HUES48 (cell line): Measurements from ENCODE around the gene JAML.

Source experiments
- H3K27ac ChIP-seq: one replicate; pipeline ENCODE4 v1.7.0; 2013; ENCODE audit warnings: low read depth, low read length, inconsistent platforms
- H3K27me3 ChIP-seq: 2 replicates; pipeline ENCODE4 v1.6.1; 2013; ENCODE audit warnings: mild to moderate bottlenecking, low read length; ENCODE audit not compliant: control insufficient read depth, insufficient read depth
- H3K36me3 ChIP-seq: 2 replicates; pipeline ENCODE4 v1.6.1; 2013; ENCODE audit warnings: low read length; ENCODE audit not compliant: control insufficient read depth, insufficient read depth
- H3K4me1 ChIP-seq: 2 replicates; pipeline ENCODE4 v1.6.1; 2013; ENCODE audit warnings: mild to moderate bottlenecking, low read length; ENCODE audit not compliant: control insufficient read depth, insufficient read depth
- H3K4me3 ChIP-seq: 2 replicates; pipeline ENCODE4 v1.5.1; 2013; ENCODE audit warnings: mild to moderate bottlenecking, low read depth, low read length
- H3K9ac ChIP-seq: 2 replicates; pipeline ENCODE4 v1.6.1; 2013; ENCODE audit warnings: mild to moderate bottlenecking, low read depth, low read length, moderate library complexity
- H3K9me3 ChIP-seq: 2 replicates; pipeline ENCODE4 v1.6.1; 2013; ENCODE audit warnings: low read length; ENCODE audit not compliant: control insufficient read depth, insufficient read depth

Gene JAML

GRCh38 chr11:118152020-118152551 lies 72.7 kb downstream of the JAML start:
- no peak overlapping the region for H3K9ac ChIP-seq
- H3K4me3 ChIP-seq, result peak overlapping the region; percentile 79

GRCh38 chr11:118151431-118151830 lies 73.4 kb downstream of the JAML start:
- Histone ChIP-seq H3K9me3 (no peaks in the 10 kb centered on the region), H3K9ac (no peak overlapping the region), H3K36me3 (no peaks in the 10 kb centered on the region), H3K4me1 (peaks cover 52% of the 10 kb centered on the region), H3K4me3 (peak overlapping the region; percentile 79; the same call in 1 of the 2 replicates), H3K27me3 (peaks cover 99% of the 10 kb centered on the region), H3K27ac (no peak overlapping the region)

More at GRCh38 chr11:118152020-118152551, 72.7 kb downstream of the JAML start:
- Histone ChIP-seq H3K36me3 (no peaks in the 10 kb centered on the region), H3K27ac (no peak overlapping the region), H3K27me3 (peaks cover 99% of the 10 kb centered on the region), H3K9me3 (no peaks in the 10 kb centered on the region), H3K4me1 (peaks cover 54% of the 10 kb centered on the region)

DNA sequence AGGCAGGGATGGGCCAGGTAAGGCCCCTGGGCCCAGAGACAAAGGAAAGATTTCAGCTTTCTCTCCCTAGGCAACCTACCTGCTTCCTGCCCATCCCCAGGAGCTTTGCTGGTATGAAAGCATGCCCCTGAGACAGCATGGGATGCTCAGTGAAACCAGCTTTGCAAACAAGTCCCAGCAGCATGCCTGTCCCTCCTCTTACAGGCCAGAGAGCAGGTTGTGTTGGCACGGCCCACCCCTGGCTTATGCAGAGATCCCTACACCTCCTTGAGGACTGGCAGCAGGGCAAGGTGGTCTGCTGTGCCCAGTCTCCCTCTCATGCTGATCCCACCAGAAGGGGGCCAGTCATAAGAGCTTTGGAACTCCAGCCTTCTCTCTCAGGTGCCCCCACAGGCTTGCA lies 75.3 kb downstream of the JAML start:
- H3K36me3 ChIP-seq, result no peaks in the 10 kb centered on the region
- H3K9ac ChIP-seq, result no peak overlapping the region
- no peak overlapping the region for H3K27ac ChIP-seq
- no peak overlapping the region for H3K4me3 ChIP-seq
- peaks cover 36% of the 10 kb centered on the region for H3K4me1 ChIP-seq
- H3K27me3 ChIP-seq, result peaks cover 90% of the 10 kb centered on the region
- no peaks in the 10 kb centered on the region for H3K9me3 ChIP-seq

- no peaks in the 10 kb centered on the region for H3K9me3 ChIP-seq
- peaks cover 90% of the 10 kb centered on the region for H3K27me3 ChIP-seq
- H3K36me3 ChIP-seq, result no peaks in the 10 kb centered on the region
- no peak overlapping the region for H3K9ac ChIP-seq
- H3K27ac ChIP-seq, result no peak overlapping the region
- peaks cover 31% of the 10 kb centered on the region for H3K4me1 ChIP-seq
- H3K4me3 ChIP-seq, result no peak overlapping the region
These were observed 76.0 kb downstream of the JAML start for GRCh38 chr11:118148856-118149255.

- H3K36me3 ChIP-seq, result no peaks in the 10 kb centered on the region
- H3K4me1 ChIP-seq, result peaks cover 27% of the 10 kb centered on the region
- no peak overlapping the region for H3K9ac ChIP-seq
- H3K9me3 ChIP-seq, result no peaks in the 10 kb centered on the region
- no peak overlapping the region for H3K4me3 ChIP-seq
- H3K27me3 ChIP-seq, result peaks cover 90% of the 10 kb centered on the region
- no peak overlapping the region for H3K27ac ChIP-seq
These were observed 76.6 kb downstream of the JAML start for GRCh38 chr11:118148240-118148639.

DNA sequence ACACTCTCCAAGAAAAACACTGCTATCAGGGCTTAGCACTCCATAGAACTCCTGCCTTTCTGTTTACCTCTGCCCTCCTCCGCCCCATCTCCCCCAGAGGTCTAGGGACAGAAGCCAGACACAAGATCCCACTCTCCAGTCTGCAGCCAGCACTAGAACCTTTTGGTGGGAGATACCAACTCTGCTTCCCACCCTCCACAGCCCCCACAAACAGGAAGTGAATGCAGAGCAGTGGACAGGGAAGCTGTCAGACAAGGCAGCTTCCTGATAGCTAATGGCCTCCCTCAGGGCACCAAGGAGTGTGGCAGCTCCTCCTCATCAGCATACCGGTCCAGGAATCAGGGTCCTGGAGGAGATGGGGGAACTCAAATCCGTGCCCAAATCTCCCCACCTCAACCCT lies 77.3 kb downstream of the JAML start:
- Histone ChIP-seq H3K36me3 (no peaks in the 10 kb centered on the region), H3K4me3 (no peak overlapping the region), H3K9ac (no peak overlapping the region), H3K9me3 (no peaks in the 10 kb centered on the region), H3K4me1 (peaks cover 27% of the 10 kb centered on the region), H3K27me3 (peaks cover 91% of the 10 kb centered on the region), H3K27ac (no peak overlapping the region)

DNA sequence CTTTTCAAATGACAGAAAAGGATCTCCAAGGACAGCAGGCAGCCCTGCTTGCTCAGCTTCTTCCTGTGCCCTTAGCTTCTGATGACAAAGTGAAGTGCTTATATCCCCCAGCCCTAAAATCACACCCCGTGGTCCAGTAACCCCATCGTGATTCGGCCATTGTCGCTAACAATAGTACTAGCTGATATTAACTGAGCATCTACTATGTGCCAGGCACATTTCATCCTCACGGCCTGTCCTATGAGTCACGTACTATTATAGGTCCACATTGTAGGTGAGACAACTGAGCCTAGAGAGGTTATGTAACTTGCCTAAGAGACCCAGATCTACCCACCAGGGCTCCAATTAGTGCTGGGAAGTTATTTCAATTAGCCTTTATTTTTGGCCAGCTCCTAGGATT lies 78.3 kb downstream of the JAML start:
- no peak overlapping the region for H3K9ac ChIP-seq
- H3K4me1 ChIP-seq, result peaks cover 23% of the 10 kb centered on the region
- no peaks in the 10 kb centered on the region for H3K36me3 ChIP-seq
- H3K9me3 ChIP-seq, result no peaks in the 10 kb centered on the region
- peak overlapping the region; percentile 77; the same call in 1 of the 2 replicates for H3K4me3 ChIP-seq
- H3K27me3 ChIP-seq, result peaks cover 85% of the 10 kb centered on the region
- no peak overlapping the region for H3K27ac ChIP-seq

DNA sequence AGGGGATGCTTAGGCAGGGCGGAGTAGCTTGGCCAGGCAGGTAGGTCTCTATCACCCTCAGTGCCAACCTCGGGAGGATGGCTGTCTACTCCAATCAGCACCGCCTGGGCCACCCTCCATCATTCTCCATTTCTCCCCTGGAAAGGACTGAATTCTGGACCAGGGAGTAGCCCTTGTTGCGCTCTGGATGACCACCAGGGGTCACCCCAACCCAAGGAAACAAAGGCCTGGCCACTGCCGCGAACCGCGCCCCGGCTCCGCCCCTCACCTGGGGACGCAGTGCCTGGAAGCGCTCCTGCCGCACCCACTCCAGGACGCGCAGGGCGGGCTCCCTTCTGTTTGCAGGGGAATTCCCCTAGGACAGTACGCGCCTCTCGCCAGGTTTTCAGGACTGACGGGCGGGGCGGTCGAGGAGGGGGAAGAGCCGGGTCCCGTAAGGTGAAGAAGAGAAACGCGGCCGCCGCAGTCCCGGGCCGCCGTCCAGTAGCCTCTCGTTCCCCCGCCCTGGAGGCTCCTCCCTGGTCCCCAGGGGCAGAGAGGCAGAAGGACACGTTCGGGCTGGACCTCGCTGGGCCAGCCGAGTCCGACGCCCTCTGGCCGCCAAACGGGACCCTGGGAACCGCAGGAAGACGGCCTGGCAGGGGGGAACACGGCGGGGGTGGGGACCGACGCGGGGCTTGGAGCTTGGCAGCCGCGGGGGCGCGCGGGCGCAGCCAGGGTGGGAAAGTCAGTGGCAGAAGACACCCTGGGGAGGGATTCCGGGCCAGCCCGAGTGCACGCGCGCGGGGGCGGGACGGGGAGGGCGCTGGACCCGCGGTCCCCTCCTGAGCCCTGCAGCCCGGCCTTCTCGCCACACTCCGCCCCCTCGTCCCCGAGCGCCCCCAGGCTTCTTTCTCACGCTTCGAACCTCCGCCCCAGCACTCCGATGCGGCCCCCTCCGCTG lies 79.3 kb downstream of the JAML start:
- H3K4me3 ChIP-seq, result peak overlapping the region; percentile 77
- H3K27me3 ChIP-seq, result peaks cover 75% of the 10 kb centered on the region
- no peak overlapping the region for H3K9ac ChIP-seq

GRCh38 chr11:118144301-118145268 lies 80.2 kb downstream of the JAML start:
- Histone ChIP-seq H3K4me1 (peaks cover 18% of the 10 kb centered on the region), H3K27ac (no peak overlapping the region), H3K27me3 (peaks cover 65% of the 10 kb centered on the region), H3K4me3 (no peak overlapping the region), H3K36me3 (no peaks in the 10 kb centered on the region), H3K9me3 (no peaks in the 10 kb centered on the region), H3K9ac (no peak overlapping the region)

More for the DNA sequence above, 79.3 kb downstream of the JAML start:
- H3K27ac ChIP-seq, result no peak overlapping the region
- no peaks in the 10 kb centered on the region for H3K36me3 ChIP-seq
- peaks cover 23% of the 10 kb centered on the region for H3K4me1 ChIP-seq
- no peaks in the 10 kb centered on the region for H3K9me3 ChIP-seq
